ENCODE results near the gene KDM4B. TPM values are rescaled to one million over a fixed set of nuclear protein-coding genes. Genes with fewer than 3 reads are reported as not detected.
A peak's percentile ranks its signal among the peaks of the same experiment; 100 is the strongest.

KDM4B gene
- total and polyA plus RNA-seq, 3 experiments from 2014 or later, result 14.6 to 16.0 (median 14.6) TPM

DNA sequence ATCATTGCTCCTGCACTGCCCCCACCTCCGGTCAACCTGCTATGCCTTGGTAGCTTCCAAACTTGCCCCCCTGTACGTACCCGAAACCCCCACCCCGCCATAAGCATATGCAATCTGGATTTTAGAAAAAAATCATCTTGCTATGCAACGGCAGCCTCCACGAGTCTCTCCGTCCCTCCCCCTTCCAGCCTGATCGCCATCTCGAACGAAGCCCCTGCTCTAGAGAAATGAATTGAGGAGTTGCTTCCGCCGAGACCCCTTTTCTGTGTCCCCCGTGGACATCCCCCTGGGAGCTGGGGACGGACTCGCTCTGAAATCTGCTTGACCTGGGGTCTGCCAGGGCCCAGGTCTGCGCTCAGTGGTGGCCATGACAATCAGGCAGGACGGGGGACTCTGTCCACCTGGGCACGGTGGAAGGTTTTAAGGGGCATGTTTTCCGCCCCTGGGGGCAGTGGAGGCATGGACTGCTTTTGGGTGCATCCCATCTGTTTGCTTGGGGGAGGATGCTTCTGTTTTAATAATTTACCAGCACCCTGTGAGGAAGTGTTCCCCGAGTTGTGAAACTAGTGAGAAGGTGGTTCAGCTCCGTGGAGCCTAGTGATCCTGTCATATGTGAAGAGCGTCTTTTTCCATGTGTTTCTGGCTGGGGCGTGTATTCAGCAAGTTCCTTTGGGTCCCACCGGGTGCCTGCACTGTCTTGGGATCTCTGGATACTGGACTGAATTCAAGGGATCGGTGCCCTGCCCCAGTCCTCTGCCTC lies 1.0 kb downstream of the KDM4B start:
- Histone ChIP-seq H3K4me1 (ENCODE audit: insufficient read depth, low read length) (peaks cover 27% of the 10 kb centered on the region), H3K27ac (ENCODE audit: low read depth, low read length) (peak overlapping the region; percentile 33), H3K27me3 (ENCODE audit: insufficient read depth, low read length, poor library complexity, severe bottlenecking) (no peaks in the 10 kb centered on the region), H3K36me3 (ENCODE audit: insufficient read depth, low read length) (no peaks in the 10 kb centered on the region), H3K9me3 (ENCODE audit: low read length) (no peaks in the 10 kb centered on the region), H3K4me3 (ENCODE audit: low read length) (peak overlapping the region; percentile 39)
- Mint-ChIP-seq H3K27ac (peak overlapping the region; percentile 8 to 91 (median 85)), H3K27me3 (peaks cover 0 to 4% of the 10 kb centered on the region in 2 donors), H3K9me3 (no peaks in the 10 kb centered on the region), H3K4me3 (peak overlapping the region; percentile 83 to 95 (median 89)), H3K4me1 (peaks cover 31 to 51% (median 35%) of the 10 kb centered on the region in 3 donors), H3K36me3 (peaks cover 0 to 5% (median 1%) of the 10 kb centered on the region in 3 donors)
- POLR2A ChIA-PET, result interaction anchor here (0.8 to 6.1 kb wide), 2 partner anchors 15 to 55 kb away, joined by 3 to 128 read pairs; no protein-coding TSS in a partner anchor
- CTCF ChIA-PET, result interaction anchor here (5.6 kb wide), 1 partner anchor 55 kb away, joined by 52 read pairs; no protein-coding TSS in a partner anchor
- DNase-seq, result peak in 1 of 5 donors; percentile 21

DNA sequence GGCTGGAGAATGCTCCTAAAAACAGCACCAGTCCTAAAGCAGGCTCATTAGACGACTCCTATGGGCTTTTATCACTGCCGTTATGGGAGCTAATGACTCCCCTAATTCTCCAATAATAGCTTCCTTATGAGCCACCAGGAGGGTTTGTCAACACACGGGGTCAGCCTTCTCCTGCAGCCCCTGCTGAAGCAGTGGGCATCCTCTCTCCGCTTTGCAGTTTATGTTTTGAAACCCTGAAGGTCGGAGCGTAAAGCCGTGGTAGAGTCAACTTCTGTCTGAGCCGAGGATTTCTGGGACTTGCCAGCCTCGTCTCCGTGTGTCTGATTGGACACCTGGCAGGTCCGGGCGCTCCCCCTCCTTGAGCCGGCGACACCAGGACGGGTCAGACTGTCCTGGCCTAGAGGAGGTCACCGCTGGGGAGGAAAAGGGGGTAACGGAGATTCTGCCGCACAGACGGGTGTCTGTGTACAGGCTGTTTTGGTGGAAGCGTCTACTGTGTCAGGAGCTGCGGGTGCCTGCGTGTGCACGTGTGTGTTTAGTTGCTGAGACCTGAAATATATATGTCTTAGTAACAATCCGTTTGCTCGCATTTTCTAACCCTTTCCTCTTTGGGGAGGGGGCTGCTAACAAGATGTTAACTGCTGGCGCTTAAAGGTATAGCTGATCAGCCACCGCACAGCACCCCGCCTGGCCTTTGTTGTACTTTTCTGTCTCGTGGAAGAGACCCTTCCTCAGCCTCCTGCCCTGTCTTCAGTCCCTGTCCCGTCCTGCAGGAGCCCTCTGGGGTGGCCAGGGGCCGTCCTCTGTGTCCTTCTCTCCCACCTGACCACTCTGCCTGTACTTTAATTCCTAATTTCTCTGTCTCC lies 1.9 kb downstream of the KDM4B start:
- H3K27ac Mint-ChIP-seq, result peak overlapping the region; percentile 37 to 91 (median 85)
- Histone ChIP-seq H3K4me1 (ENCODE audit: insufficient read depth, low read length) (peaks cover 27% of the 10 kb centered on the region), H3K9me3 (ENCODE audit: low read length) (no peaks in the 10 kb centered on the region), H3K4me3 (ENCODE audit: low read length) (peak overlapping the region; percentile 39), H3K27me3 (ENCODE audit: insufficient read depth, low read length, poor library complexity, severe bottlenecking) (no peaks in the 10 kb centered on the region), H3K27ac (ENCODE audit: low read depth, low read length) (peak overlapping the region; percentile 41), H3K36me3 (ENCODE audit: insufficient read depth, low read length) (no peaks in the 10 kb centered on the region)
- POLR2A ChIA-PET, result interaction anchor here (0.8 to 6.1 kb wide), 2 partner anchors 14 to 56 kb away, joined by 3 to 128 read pairs; no protein-coding TSS in a partner anchor
- CTCF ChIA-PET, result interaction anchor here (0.9 to 5.6 kb wide), 3 partner anchors 56 to 179 kb away, joined by 3 to 52 read pairs (median 4); partner anchors contain the start of gene FEM1A
- H3K27me3 Mint-ChIP-seq, result peaks cover 0 to 4% of the 10 kb centered on the region in 2 donors
- peaks cover 34 to 55% (median 38%) of the 10 kb centered on the region in 3 donors for H3K4me1 Mint-ChIP-seq
- DNase-seq, result peak in 1 of 5 donors; percentile 21
- peak overlapping the region; percentile 83 to 95 (median 89) for H3K4me3 Mint-ChIP-seq
- H3K9me3 Mint-ChIP-seq, result no peaks in the 10 kb centered on the region
- H3K36me3 Mint-ChIP-seq, result peaks cover 0 to 8% (median 3%) of the 10 kb centered on the region in 3 donors

- Mint-ChIP-seq H3K4me3 (peak overlapping the region; percentile 30 to 95 (median 89)), H3K36me3 (peaks cover 0 to 11% (median 3%) of the 10 kb centered on the region in 3 donors), H3K9me3 (no peaks in the 10 kb centered on the region), H3K27ac (peak overlapping the region in 5 of 8 donors; percentile 9 to 91 (median 71)), H3K27me3 (peaks cover 0 to 4% of the 10 kb centered on the region in 2 donors), H3K4me1 (peaks cover 34 to 58% (median 38%) of the 10 kb centered on the region in 3 donors)
- Histone ChIP-seq H3K4me3 (ENCODE audit: low read length) (peak overlapping the region; percentile 39), H3K9me3 (ENCODE audit: low read length) (no peaks in the 10 kb centered on the region), H3K36me3 (ENCODE audit: insufficient read depth, low read length) (no peaks in the 10 kb centered on the region), H3K27ac (ENCODE audit: low read depth, low read length) (peak overlapping the region; percentile 41), H3K27me3 (ENCODE audit: insufficient read depth, low read length, poor library complexity, severe bottlenecking) (no peaks in the 10 kb centered on the region), H3K4me1 (ENCODE audit: insufficient read depth, low read length) (peaks cover 27% of the 10 kb centered on the region)
- ChIA-PET CTCF (interaction anchor here (0.9 to 5.6 kb wide), 3 partner anchors 57 to 180 kb away, joined by 3 to 52 read pairs (median 4); partner anchors contain the start of gene FEM1A), POLR2A (interaction anchor here (6.1 kb wide), 1 partner anchor 56 kb away, joined by 128 read pairs; no protein-coding TSS in a partner anchor)
- peak in 1 of 5 donors; percentile 26 for DNase-seq
Observed at GRCh38 chr19:4971424-4971793, 2.5 kb downstream of the KDM4B start.

DNA sequence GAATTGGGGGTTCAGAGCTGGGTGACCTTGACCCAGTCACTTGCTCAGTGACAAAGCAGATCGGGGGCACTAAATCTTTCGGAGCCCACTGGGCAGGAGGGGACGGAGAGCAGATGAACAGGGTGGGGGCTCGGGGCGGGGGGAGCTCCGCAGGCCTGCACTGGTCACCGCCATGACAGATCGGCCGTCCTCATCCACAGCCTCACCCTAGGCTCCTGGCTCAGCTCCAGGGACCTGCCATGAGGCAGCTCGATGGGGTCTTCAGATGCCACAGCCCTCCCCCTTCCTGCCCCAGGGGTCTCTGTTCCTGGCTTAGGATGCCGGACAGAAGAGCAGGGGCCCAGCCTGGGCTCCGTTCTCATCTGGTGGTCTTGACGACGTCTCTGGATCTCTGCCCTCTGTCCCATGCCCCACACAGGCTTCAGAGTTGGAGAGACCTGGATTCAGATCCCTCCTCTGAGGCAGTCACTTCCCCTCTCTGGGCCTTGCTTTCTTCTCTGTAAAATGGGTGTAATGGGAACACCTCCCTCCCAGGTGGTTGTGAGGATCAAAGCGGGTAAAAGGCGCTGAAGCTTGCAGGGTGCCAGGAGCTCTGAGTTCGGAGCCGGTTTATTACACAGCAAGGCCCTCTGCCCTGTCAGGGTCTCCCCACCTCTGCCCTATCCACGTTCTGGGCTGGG lies 3.0 kb downstream of the KDM4B start:
- no peaks in the 10 kb centered on the region for H3K9me3 Mint-ChIP-seq
- no peaks in the 10 kb centered on the region for H3K27me3 ChIP-seq (ENCODE audit: insufficient read depth, low read length, poor library complexity, severe bottlenecking)
- peaks cover 0 to 15% (median 4%) of the 10 kb centered on the region in 3 donors for H3K36me3 Mint-ChIP-seq
- CTCF ChIA-PET, result interaction anchor here (0.9 to 5.6 kb wide), 3 partner anchors 57 to 181 kb away, joined by 3 to 52 read pairs (median 4); partner anchors contain the start of gene FEM1A
- peak overlapping the region in 3 of 8 donors; percentile 29 to 91 (median 36) for H3K27ac Mint-ChIP-seq
- no peak overlapping the region for H3K27ac ChIP-seq (ENCODE audit: low read depth, low read length)
- no peak for DNase-seq
- peaks cover 34 to 60% (median 38%) of the 10 kb centered on the region in 3 donors for H3K4me1 Mint-ChIP-seq
- peak overlapping the region in 5 of 7 donors; percentile 46 to 95 (median 83) for H3K4me3 Mint-ChIP-seq
- peaks cover 0 to 4% of the 10 kb centered on the region in 2 donors for H3K27me3 Mint-ChIP-seq
- POLR2A ChIA-PET, result interaction anchor here (6.1 kb wide), 1 partner anchor 57 kb away, joined by 128 read pairs; no protein-coding TSS in a partner anchor
- H3K4me1 ChIP-seq (ENCODE audit: insufficient read depth, low read length), result peaks cover 27% of the 10 kb centered on the region
- no peaks in the 10 kb centered on the region for H3K9me3 ChIP-seq (ENCODE audit: low read length)
- H3K4me3 ChIP-seq (ENCODE audit: low read length), result no peak overlapping the region
- no peaks in the 10 kb centered on the region for H3K36me3 ChIP-seq (ENCODE audit: insufficient read depth, low read length)

DNA sequence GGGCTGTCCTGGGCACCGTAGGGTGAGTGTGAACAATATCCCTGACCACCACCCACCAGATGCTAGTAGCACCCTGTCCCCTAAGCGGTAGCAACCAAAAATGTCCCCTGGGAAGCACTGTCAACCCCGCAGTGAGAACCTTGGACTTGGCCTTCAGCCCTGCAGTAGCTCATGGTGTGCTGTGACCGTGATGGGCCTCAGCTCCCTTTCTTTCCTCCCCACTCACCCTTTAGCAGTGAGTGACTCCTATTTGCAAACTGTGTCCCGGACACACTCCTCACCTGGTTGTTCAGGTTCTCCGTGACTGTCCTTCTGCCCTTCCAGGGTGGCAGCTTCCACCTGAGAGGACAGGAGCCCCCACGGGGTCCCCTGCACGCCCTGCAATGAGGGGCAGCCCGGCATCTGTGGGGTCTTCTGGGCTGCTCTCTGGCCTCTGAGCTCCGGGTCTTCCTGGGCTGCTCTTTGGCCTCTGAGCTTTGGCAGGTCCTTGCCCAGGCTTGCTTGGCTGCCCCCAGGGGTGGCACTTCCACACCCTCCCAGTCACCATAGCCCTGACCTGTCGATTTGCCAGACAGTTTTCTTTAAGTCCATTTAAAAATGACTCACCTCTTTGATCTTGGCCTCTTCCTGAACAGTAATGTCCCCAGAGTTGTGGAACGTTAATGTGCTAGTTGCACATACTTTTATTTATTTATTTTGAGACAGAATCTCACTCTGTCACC lies 3.8 kb downstream of the KDM4B start:
- H3K36me3 Mint-ChIP-seq, result peaks cover 0 to 20% (median 5%) of the 10 kb centered on the region in 3 donors
- ChIA-PET POLR2A (interaction anchor here (6.1 kb wide), 1 partner anchor 58 kb away, joined by 128 read pairs; no protein-coding TSS in a partner anchor), CTCF (interaction anchor here (1.1 to 1.7 kb wide), 2 partner anchors 58 to 59 kb away, joined by 3 to 4 read pairs; no protein-coding TSS in a partner anchor)
- no peak overlapping the region for H3K4me3 ChIP-seq (ENCODE audit: low read length)
- no peaks in the 10 kb centered on the region for H3K9me3 ChIP-seq (ENCODE audit: low read length)
- H3K36me3 ChIP-seq (ENCODE audit: insufficient read depth, low read length), result no peaks in the 10 kb centered on the region
- H3K27ac Mint-ChIP-seq, result peak overlapping the region in 2 of 8 donors; percentile 14 to 33
- no peak for DNase-seq
- peaks cover 27% of the 10 kb centered on the region for H3K4me1 ChIP-seq (ENCODE audit: insufficient read depth, low read length)
- peaks cover 34 to 62% (median 38%) of the 10 kb centered on the region in 3 donors for H3K4me1 Mint-ChIP-seq
- H3K4me3 Mint-ChIP-seq, result peak overlapping the region in 3 of 7 donors; percentile 46 to 84 (median 60)
- no peaks in the 10 kb centered on the region for H3K27me3 ChIP-seq (ENCODE audit: insufficient read depth, low read length, poor library complexity, severe bottlenecking)
- H3K27ac ChIP-seq (ENCODE audit: low read depth, low read length), result no peak overlapping the region
- peaks cover 0 to 4% of the 10 kb centered on the region in 2 donors for H3K27me3 Mint-ChIP-seq
- no peaks in the 10 kb centered on the region for H3K9me3 Mint-ChIP-seq

DNA sequence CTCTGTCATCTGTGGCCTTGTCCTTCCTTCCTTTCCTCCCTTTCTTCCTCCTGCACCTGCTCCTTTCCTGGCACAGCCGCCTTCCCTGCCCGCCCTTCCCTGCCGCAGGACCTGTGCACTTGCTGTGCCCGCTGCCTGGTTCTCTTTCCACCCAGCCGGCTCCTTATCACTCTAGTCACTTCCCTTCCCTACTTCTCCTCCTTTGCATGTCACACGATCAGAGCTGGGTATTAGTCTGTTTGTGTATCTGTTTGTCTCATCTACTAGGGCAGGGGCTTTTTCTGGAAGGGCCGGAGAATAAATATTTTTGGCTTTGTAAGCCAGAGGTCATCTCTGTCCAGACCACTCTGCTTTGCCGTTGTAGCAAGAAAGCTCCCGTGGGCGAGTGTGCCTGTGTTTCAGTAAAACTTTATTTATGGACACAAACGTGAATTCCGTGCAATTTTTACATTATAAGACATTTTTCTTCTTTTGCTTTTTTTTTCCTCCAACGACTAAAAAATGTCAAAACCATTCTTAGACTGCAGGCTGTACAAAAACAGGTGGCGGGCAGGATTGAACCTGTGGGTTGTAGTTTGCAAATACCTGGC lies 6.1 kb downstream of the KDM4B start:
- ChIA-PET CTCF (no interaction called here), POLR2A (no interaction called here)
- H3K36me3 Mint-ChIP-seq, result peaks cover 0 to 26% (median 5%) of the 10 kb centered on the region in 3 donors
- H3K4me3 Mint-ChIP-seq, result peak overlapping the region in 1 of 7 donors; percentile 10
- DNase-seq, result no peak
- Histone ChIP-seq H3K4me1 (ENCODE audit: insufficient read depth, low read length) (peaks cover 15% of the 10 kb centered on the region), H3K27me3 (ENCODE audit: insufficient read depth, low read length, poor library complexity, severe bottlenecking) (no peaks in the 10 kb centered on the region), H3K27ac (ENCODE audit: low read depth, low read length) (no peak overlapping the region), H3K9me3 (ENCODE audit: low read length) (no peaks in the 10 kb centered on the region), H3K36me3 (ENCODE audit: insufficient read depth, low read length) (no peaks in the 10 kb centered on the region), H3K4me3 (ENCODE audit: low read length) (no peak overlapping the region)
- peaks cover 25 to 56% (median 35%) of the 10 kb centered on the region in 3 donors for H3K4me1 Mint-ChIP-seq
- peaks cover 0 to 4% of the 10 kb centered on the region in 2 donors for H3K27me3 Mint-ChIP-seq
- H3K9me3 Mint-ChIP-seq, result no peaks in the 10 kb centered on the region
- no peak overlapping the region for H3K27ac Mint-ChIP-seq
